Measurements from ENCODE around the gene KRTAP6-2. TPM values are rescaled to one million over a fixed set of nuclear protein-coding genes. Genes with fewer than 3 reads are reported as not detected.

KRTAP6-2 gene
- total RNA-seq, result not detected in 2 replicates

DNA sequence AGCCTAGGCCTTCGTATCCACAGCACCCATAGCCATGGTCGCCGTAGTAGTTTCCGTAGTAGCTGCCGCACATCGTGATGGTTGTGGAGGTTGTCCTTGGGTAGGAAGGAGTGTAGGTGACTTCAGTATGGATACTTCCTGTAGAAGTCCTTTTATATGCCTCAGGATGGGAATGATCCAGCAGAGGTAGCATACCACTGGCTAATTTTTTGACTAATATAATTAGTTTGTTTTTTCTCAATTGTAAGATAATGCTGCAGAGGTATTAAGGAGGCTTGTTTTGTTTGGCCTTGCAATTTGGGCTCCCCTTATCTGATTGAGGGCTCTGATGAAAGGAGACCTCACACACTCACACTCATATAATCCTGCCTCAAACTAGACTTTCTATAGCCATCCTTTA is at the start of gene KRTAP6-2:
TSS of gene KRTAP6-2 (minus strand) at position 101 of the 400 bp plus-strand sequence. CDS start at position 73, 28 bp downstream.

GRCh38 chr21:30642564-30642963 is 43.9 kb upstream of the KRTAP6-2 start, which contains the start of gene KRTAP20-3:
Gene KRTAP20-3, plus strand, starts transcription at chr21:30642864.

DNA sequence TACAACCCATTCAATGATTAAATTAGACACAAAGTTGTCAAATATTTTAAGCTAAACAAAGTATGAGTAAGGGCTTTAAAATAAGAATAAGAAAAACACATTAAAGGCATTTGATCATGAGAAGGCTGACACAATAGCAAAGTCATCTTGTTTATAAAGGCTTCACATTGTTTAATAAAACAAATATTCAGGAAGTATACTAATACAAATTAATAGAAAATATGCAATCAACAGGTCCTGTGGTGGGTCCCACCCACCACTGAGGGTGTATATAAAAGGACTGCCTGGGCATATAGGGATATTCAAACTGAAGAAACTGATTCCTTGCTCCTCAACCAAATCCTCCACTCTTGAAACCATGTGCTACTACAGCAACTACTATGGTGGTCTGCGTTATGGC is 36.2 kb upstream of the KRTAP6-2 start, which contains the start of gene KRTAP20-2:
TSS of gene KRTAP20-2 (plus strand) at position 301 of the 400 bp plus-strand sequence. CDS start at position 359, 58 bp downstream.

GRCh38 chr21:30620522-30620921 is 21.8 kb upstream of the KRTAP6-2 start, which contains the start of gene KRTAP20-4:
Gene KRTAP20-4, plus strand, starts transcription at chr21:30620627.

GRCh38 chr21:30616125-30616524 is 17.4 kb upstream of the KRTAP6-2 start, which contains the start of gene KRTAP20-1:
Gene KRTAP20-1, plus strand, starts transcription at chr21:30616425. Its CDS starts 30 bp downstream, at chr21:30616455.

GRCh38 chr21:30613836-30614235 is 15.1 kb upstream of the KRTAP6-2 start, which contains the start of gene KRTAP6-1:
Gene KRTAP6-1, minus strand, starts transcription at chr21:30613930. Its CDS starts 26 bp downstream, at chr21:30613904.

GRCh38 chr21:30600787-30601186 is 2.1 kb upstream of the KRTAP6-2 start, which contains the start of gene KRTAP22-1:
Gene KRTAP22-1, plus strand, starts transcription at chr21:30601087.

DNA sequence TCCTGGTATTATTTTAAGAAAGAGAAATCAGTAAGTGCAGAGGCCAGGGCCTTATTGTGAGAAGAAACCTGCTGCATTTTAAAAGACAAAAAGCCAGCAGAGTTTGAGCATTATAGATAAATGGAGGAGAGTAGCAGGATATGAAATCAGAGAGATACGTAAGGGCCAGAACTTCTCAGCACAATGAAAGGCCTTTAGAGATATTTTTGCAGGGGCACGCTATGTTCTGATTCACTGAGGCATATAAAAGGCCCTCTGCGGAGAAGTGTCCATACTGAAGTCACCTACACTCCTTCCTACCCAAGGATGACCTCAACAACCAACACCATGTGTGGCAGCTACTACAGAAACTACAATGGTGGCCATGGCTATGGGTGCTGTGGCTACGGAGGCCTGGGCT is 6.6 kb downstream of the KRTAP6-2 start, which contains the start of gene KRTAP6-3:
TSS of gene KRTAP6-3 (plus strand) at position 301 of the 400 bp plus-strand sequence. CDS start at position 307, 6 bp downstream.

GRCh38 chr21:30590297-30590696 is 8.4 kb downstream of the KRTAP6-2 start, which contains the start of gene KRTAP22-2:
Gene KRTAP22-2, minus strand, starts transcription at chr21:30590397.

DNA sequence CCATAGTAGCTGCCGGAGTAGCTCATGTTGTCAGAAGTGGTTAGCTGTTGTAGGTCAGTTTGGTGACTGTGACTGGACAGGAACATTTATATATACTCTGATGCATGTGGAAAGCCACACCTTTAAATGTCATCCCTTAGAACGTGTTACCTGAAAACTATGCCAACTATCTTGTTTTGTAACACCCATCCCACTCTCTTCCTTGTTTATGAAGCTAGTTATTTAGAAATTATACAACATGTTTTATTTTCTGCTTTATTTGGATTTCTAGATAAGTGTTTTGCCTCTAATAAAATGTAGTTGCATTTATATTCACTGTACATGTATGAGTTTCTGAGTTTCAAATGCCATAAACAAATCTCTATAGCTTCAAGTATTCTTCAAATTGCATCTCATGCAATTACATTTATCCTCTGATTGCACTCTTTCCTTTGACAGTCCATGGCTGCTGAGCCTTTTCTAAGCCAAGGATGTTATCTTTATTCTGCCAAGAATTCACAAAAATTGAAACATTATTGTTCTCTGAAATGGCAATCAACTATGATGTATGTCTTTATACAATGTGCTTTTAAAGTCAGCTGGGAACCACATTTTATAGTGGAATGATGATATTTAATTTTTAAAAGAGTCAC is 37.3 kb downstream of the KRTAP6-2 start, which contains the start of gene KRTAP19-7:
TSS of gene KRTAP19-7 (minus strand) at position 51 of the 632 bp plus-strand sequence. CDS start at position 26, 25 bp downstream.

Other genes with a start within 250 kb of the KRTAP6-2 start
- not detected in 2 replicates for gene KRTAP13-2, start 226.6 kb downstream of the KRTAP6-2 start, total RNA-seq
- gene KRTAP13-1, start 202.9 kb downstream of the KRTAP6-2 start, total RNA-seq, result not detected in 2 replicates
- gene KRTAP13-3, start 173.0 kb downstream of the KRTAP6-2 start, total RNA-seq, result not detected in 2 replicates
- gene KRTAP13-4, start 168.7 kb downstream of the KRTAP6-2 start, total RNA-seq, result not detected in 2 replicates
- not detected in 2 replicates for gene KRTAP15-1, start 158.6 kb downstream of the KRTAP6-2 start, total RNA-seq
- gene KRTAP19-1, start 118.5 kb downstream of the KRTAP6-2 start, total RNA-seq, result not detected in 2 replicates
- gene KRTAP19-2, start 111.5 kb downstream of the KRTAP6-2 start, total RNA-seq, result not detected in 2 replicates
- not detected in 2 replicates for gene KRTAP19-3, start 106.9 kb downstream of the KRTAP6-2 start, total RNA-seq
- gene KRTAP19-4, start 101.7 kb downstream of the KRTAP6-2 start, total RNA-seq, result not detected in 2 replicates
- not detected in 2 replicates for gene KRTAP19-5, start 96.8 kb downstream of the KRTAP6-2 start, total RNA-seq
- gene KRTAP19-6, start 57.0 kb downstream of the KRTAP6-2 start, total RNA-seq, result not detected in 2 replicates
- not detected in 2 replicates for gene KRTAP19-7, start 37.6 kb downstream of the KRTAP6-2 start, total RNA-seq
- not detected in 2 replicates for gene KRTAP22-2, start 8.5 kb downstream of the KRTAP6-2 start, total RNA-seq
- not detected in 2 replicates for gene KRTAP6-3, start 6.5 kb downstream of the KRTAP6-2 start, total RNA-seq
- gene KRTAP22-1, start 2.2 kb upstream of the KRTAP6-2 start, total RNA-seq, result not detected in 2 replicates
- not detected in 2 replicates for gene KRTAP6-1, start 15.0 kb upstream of the KRTAP6-2 start, total RNA-seq
- gene KRTAP20-1, start 17.5 kb upstream of the KRTAP6-2 start, total RNA-seq, result not detected in 2 replicates
- gene KRTAP20-4, start 21.7 kb upstream of the KRTAP6-2 start, total RNA-seq, result not detected in 2 replicates
- not detected in 2 replicates for gene KRTAP20-2, start 36.3 kb upstream of the KRTAP6-2 start, total RNA-seq
- not detected in 2 replicates for gene KRTAP20-3, start 44.0 kb upstream of the KRTAP6-2 start, total RNA-seq
- not detected in 2 replicates for gene KRTAP21-3, start 119.9 kb upstream of the KRTAP6-2 start, total RNA-seq
- not detected in 2 replicates for gene KRTAP21-2, start 148.4 kb upstream of the KRTAP6-2 start, total RNA-seq
- not detected in 2 replicates for gene KRTAP21-1, start 156.5 kb upstream of the KRTAP6-2 start, total RNA-seq
- gene KRTAP8-1, start 214.4 kb upstream of the KRTAP6-2 start, total RNA-seq, result not detected in 2 replicates
- not detected in 2 replicates for gene KRTAP7-1, start 230.9 kb upstream of the KRTAP6-2 start, total RNA-seq

All from mammary microvascular endothelial cell (primary cell).